Cardiac fibroblast (primary cell): ENCODE measurements around the gene KCNH1.

Experiments used
- DNase-seq, 2 donors: peaks; one replicate each; pipeline versions ENCODE4 v3.0.0 to v3.0.0-alpha.2; 2010; ENCODE audit warnings: low read depth in 2 of 2
- H3K4me3 ChIP-seq, 2 donors: replicated peaks in 1 of 2; 1 replicate in 1 of 2; 2 replicates in 1 of 2; pipeline ENCODE4 v1.5.1; 2011; ENCODE audit warnings: low read depth in 2 of 2, low read length in 2 of 2, mild to moderate bottlenecking in 2 of 2, moderate library complexity in 1 of 2
- TF ChIP-seq, protein P1 (sequence below): IDR thresholded peaks from one replicate; pipeline ENCODE4 v1.5.1; 2011; ENCODE audit warnings: low read depth, mild to moderate bottlenecking, low read length, inconsistent platforms

The KCNH1 gene

DNA sequence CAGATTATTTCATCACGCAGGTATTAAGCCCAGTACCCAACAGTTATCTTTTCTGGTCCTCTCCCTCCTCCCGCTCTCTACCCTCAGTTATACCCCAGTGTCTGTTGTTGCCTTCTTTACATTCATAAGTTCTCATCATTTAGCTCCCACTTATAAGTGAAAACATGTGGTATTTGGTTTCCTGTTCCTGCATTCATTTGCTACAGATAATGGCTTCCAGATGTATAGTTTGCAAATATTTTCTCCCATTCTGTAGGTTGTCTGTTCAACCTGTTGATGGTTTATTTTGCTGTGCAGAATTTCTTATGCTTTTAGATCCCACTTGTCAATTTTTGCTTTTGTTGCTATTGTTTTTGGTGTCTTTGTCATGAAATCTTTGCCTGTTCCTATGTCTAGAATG is 21.1 kb upstream of the KCNH1 start:
- DNase-seq = no peak
- H3K4me3 ChIP-seq = no peak overlapping the region
- TF ChIP-seq, protein P1, sequence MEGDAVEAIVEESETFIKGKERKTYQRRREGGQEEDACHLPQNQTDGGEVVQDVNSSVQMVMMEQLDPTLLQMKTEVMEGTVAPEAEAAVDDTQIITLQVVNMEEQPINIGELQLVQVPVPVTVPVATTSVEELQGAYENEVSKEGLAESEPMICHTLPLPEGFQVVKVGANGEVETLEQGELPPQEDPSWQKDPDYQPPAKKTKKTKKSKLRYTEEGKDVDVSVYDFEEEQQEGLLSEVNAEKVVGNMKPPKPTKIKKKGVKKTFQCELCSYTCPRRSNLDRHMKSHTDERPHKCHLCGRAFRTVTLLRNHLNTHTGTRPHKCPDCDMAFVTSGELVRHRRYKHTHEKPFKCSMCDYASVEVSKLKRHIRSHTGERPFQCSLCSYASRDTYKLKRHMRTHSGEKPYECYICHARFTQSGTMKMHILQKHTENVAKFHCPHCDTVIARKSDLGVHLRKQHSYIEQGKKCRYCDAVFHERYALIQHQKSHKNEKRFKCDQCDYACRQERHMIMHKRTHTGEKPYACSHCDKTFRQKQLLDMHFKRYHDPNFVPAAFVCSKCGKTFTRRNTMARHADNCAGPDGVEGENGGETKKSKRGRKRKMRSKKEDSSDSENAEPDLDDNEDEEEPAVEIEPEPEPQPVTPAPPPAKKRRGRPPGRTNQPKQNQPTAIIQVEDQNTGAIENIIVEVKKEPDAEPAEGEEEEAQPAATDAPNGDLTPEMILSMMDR = no peak

DNA sequence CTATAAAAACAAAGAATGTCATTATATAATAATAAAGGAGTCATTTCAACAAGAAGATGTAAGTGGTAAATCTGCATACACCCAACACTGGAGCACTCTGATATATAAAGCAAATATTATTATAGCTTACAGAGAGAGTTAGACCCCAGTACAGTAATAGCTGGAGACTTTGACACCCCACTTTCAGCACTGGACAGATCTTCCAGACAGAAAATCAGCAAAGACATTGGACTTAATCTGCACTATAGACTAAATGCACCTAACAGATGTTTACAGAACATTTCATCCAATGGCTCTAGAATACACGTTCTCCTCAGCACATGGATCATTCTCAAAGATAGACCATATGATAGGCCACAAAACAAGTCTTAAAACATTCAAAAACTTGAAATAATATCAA is 20.0 kb upstream of the KCNH1 start:
- H3K4me3 ChIP-seq = no peak overlapping the region
- TF ChIP-seq, protein P1 = no peak
- no peak for DNase-seq

DNA sequence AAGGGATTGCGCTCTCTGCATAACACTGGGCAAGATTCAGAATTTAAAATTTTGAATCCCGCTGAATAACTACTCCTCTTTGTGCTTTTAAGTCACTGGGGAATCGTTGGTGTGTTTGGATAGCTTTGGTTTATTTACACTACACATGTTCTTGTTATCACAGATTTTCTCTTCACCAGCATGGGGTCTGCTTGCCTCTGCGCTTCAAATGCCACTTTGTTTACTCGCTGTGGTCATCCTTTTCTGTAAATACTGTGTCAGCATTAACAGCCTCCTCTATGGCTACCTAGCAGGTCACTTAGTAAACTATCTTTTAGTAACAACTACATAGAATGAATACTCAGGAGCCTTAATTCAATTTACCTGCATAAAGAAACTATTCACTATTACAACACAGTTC is 14.4 kb upstream of the KCNH1 start:
- no peak overlapping the region for H3K4me3 ChIP-seq
- TF ChIP-seq, protein P1 = no peak
- DNase-seq = no peak

DNA sequence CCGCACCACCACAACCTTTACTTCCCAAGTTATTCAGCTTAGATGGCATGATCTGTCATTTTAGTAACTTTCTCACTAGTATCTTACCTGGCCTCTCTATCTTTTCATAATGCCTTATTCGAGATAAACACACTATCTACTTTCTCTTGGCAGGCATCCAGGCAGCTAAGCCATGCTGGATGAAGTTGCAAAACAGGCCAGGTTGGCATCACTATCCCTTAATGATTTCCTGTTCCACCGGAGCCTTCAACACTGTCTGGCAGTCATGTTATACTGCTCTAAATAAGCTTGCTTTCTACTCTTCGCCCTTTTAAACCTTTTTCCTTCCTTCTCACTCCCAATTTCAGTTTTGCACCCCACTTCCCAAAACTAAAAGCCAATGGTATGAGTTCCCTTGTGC is 12.0 kb upstream of the KCNH1 start:
- TF ChIP-seq, protein P1 = no peak
- no peak for DNase-seq
- H3K4me3 ChIP-seq = no peak overlapping the region

DNA sequence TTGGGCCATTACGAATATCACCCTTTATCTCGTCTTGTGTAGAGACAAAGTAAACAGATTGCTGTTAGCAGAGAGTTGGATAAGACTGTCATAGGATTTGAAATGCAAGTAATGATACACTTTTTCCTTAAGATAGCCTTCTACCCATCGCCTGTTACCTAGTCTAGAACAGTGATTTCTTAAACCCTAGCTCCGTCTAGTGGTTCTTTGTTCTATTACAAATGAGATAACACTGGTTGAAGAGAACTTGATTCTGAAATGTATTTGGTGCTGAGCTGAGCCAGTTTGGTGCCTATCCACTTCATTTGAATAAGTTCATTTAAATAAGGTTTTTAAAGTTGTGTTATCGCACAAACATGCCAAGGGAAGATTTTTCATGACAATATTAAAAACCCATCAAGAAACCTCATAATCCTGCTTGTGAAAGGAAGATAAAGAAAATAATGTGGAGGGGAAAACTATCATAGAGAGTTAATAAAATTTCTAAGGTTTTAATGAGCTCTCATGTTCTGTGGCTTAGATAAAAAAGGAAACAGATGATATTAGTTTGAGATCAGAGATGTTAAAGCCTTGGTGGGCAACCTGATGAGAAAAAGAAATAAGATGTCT is 1.5 kb upstream of the KCNH1 start:
- peak; percentile 67 to 71 for DNase-seq
- TF ChIP-seq, protein P1 = peak; percentile 69
- no peak overlapping the region for H3K4me3 ChIP-seq

DNA sequence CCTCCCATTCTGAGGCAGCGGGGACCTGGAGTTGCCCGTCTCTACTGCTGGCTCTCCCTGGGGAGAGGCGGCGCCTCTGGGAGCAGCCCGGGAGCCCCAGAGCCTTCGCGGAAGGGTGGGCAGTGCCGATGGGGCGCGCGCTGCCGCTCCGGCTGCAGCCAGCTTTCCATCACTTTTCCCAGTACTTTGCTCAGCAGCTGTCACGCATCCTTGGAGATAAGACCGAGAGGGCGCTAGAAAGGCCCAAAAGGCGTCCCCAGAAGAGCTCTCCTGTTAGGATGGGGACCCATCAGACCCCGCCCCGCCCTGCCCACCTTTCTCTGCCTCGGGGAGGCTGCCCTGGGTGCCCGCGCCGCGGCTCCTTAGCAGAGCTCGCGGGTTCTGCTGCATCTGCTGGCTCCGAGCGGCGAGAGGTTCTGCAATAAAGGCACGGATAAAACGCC is 534 bp downstream of the KCNH1 start:
- no peak for DNase-seq
- TF ChIP-seq, protein P1 = no peak
- peak overlapping the region; percentile 36 to 38 for H3K4me3 ChIP-seq
